SW 1271 (cell line): ENCODE measurements around the gene KRI1.
A peak's percentile ranks its signal among the peaks of the same experiment; 100 is the strongest.

Experiments used
- DNase-seq, 2 experiments: peaks; one replicate each; lab custom pipeline; 2025; lab: John Stamatoyannopoulos, UW

The KRI1 gene

GRCh38 chr19:10518444-10519361 lies 47.1 kb downstream of the KRI1 start:
- DNase-seq, result no peak

- DNase-seq, result peak; percentile 65 to 72
Measured at GRCh38 chr19:10517760-10518443, 47.9 kb downstream of the KRI1 start.

- peak; percentile 65 to 72 for DNase-seq
Measured at GRCh38 chr19:10517361-10517759, 48.5 kb downstream of the KRI1 start, which contains the start of gene S1PR5. Gene S1PR5, minus strand, starts transcription at chr19:10517447. Its CDS starts 2,436 bp downstream, at chr19:10515011.

- DNase-seq, result peak; percentile 14 to 32
Measured at GRCh38 chr19:10516671-10517286, 49.0 kb downstream of the KRI1 start.

GRCh38 chr19:10516064-10516385 lies 49.8 kb downstream of the KRI1 start:
- no peak for DNase-seq

GRCh38 chr19:10514211-10515145 lies 51.3 kb downstream of the KRI1 start:
- no peak for DNase-seq

GRCh38 chr19:10513223-10513622 lies 52.6 kb downstream of the KRI1 start:
- no peak for DNase-seq

- no peak for DNase-seq
Measured at GRCh38 chr19:10510301-10510802, 55.5 kb downstream of the KRI1 start.

GRCh38 chr19:10508707-10509106 lies 57.1 kb downstream of the KRI1 start:
- no peak for DNase-seq

GRCh38 chr19:10508036-10508435 lies 57.8 kb downstream of the KRI1 start:
- no peak for DNase-seq

- DNase-seq, result peak; percentile 35 to 62
Measured at GRCh38 chr19:10505583-10506229, 60.1 kb downstream of the KRI1 start.
